Measurements from ENCODE around the gene MOGAT3.

The MOGAT3 gene

GRCh38 chr7:101169838-101170551 is 30.8 kb downstream of the MOGAT3 start:
- H3K4me3 ChIP-seq (ENCODE audit: low read depth in 1 of 2, low read length in 1 of 2), result no peak overlapping the region
- peaks cover 5 to 22% of the 10 kb centered on the region in 2 experiments for H3K4me1 ChIP-seq (ENCODE audit: control insufficient read depth in 1 of 2, insufficient read depth in 1 of 2, low read depth in 1 of 2, low read length in 1 of 2)
- no peaks in the 10 kb centered on the region for H3K9me3 ChIP-seq

GRCh38 chr7:101169110-101169837 is 31.6 kb downstream of the MOGAT3 start:
- no peaks in the 10 kb centered on the region for H3K9me3 ChIP-seq
- no peak for TF ChIP-seq CTCF (IDR thresholded peaks at IDR 0.05)
- no peak overlapping the region for H3K27ac ChIP-seq
- peaks cover 5 to 22% of the 10 kb centered on the region in 2 experiments for H3K4me1 ChIP-seq (ENCODE audit: control insufficient read depth in 1 of 2, insufficient read depth in 1 of 2, low read depth in 1 of 2, low read length in 1 of 2)
- H3K4me3 ChIP-seq (ENCODE audit: low read depth in 1 of 2, low read length in 1 of 2), result no peak overlapping the region
- peaks cover 100% of the 10 kb centered on the region for H3K27me3 ChIP-seq
- H3K36me3 ChIP-seq, result no peaks in the 10 kb centered on the region

More at GRCh38 chr7:101169838-101170551, 30.8 kb downstream of the MOGAT3 start:
- TF ChIP-seq CTCF (IDR thresholded peaks at IDR 0.05), result peak; percentile 76
- Histone ChIP-seq H3K36me3 (no peaks in the 10 kb centered on the region), H3K27ac (no peak overlapping the region), H3K27me3 (peaks cover 100% of the 10 kb centered on the region)

DNA sequence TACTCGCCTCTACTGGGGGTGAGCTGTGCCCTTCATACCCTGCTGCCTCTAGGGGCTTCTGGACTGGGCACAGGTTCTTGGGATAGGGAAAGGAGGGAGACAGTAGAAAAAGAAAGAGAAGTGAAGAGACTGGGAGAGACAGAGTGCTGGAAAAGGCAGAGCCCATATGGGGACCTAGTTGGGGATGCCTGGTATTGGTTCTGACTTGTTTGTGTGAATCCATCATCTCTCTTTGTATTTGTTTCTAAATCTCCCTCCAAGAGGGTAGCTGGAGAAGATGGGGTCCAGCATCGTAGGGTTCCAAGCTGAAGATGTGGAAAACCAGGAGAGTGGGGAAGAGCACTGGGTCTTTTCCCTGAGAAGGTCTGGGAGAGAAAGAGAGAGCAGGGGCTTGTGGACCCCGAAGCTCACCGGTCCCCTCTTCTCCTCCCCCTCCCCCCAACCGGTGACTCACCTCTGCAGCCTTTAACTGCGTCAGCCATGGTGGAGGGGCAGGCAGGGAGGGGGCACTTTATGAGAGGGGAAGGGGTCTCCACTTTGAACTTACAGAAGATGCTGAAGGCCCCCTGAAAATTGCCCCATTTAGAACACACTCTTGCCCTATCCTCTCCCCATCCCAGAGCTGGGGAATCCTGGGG is 32.3 kb downstream of the MOGAT3 start:
- Histone ChIP-seq H3K9me3 (no peaks in the 10 kb centered on the region), H3K36me3 (no peaks in the 10 kb centered on the region), H3K4me3 (ENCODE audit: low read depth in 1 of 2, low read length in 1 of 2) (no peak overlapping the region), H3K27ac (no peak overlapping the region), H3K27me3 (peaks cover 100% of the 10 kb centered on the region), H3K4me1 (ENCODE audit: control insufficient read depth in 1 of 2, insufficient read depth in 1 of 2, low read depth in 1 of 2, low read length in 1 of 2) (peaks cover 5 to 26% of the 10 kb centered on the region in 2 experiments)
- no peak for TF ChIP-seq CTCF (IDR thresholded peaks at IDR 0.05)

DNA sequence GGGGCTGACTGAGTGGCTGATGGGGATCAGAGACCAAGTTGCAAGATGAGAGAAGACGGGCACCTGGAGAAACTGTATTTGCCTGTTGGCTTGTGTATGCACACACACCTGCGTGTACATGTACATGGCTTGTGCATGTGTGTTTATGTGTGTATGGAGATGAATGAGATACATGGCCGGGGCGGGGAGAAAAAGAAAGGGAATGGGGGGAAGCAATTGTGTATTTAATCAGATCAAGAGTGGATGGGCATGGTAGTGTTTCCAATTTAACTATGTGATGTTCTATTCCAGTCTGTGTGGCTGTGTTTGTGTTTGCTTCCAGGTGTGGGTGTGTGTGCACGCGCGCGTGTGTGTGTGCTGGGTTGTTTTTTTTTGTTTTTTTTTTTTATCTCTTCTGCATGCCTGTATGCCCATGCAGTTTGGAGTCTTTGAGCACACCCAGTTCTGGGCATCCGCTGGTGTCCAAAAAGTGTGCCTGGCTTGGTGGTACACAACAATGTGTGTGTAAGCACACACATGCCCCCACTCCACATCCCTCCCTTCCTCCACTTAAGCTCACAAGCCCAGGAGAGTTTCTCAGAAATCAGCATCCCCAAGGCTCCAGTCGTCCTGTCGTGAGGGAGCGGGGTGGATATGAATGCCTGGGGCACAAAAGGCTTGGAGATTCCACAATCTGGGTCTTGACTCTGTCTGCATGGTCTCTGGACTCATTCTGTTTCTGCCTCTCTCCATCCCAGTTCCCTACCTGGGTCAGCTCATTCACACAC is 33.0 kb downstream of the MOGAT3 start:
- no peak for TF ChIP-seq CTCF (IDR thresholded peaks at IDR 0.05)
- peaks cover 100% of the 10 kb centered on the region for H3K27me3 ChIP-seq
- H3K4me3 ChIP-seq (ENCODE audit: low read depth in 1 of 2, low read length in 1 of 2), result no peak overlapping the region
- H3K36me3 ChIP-seq, result no peaks in the 10 kb centered on the region
- peaks cover 5 to 28% of the 10 kb centered on the region in 2 experiments for H3K4me1 ChIP-seq (ENCODE audit: control insufficient read depth in 1 of 2, insufficient read depth in 1 of 2, low read depth in 1 of 2, low read length in 1 of 2)
- H3K9me3 ChIP-seq, result no peaks in the 10 kb centered on the region
- H3K27ac ChIP-seq, result no peak overlapping the region

GRCh38 chr7:101166909-101167644 is 33.8 kb downstream of the MOGAT3 start:
- no peaks in the 10 kb centered on the region for H3K36me3 ChIP-seq
- H3K4me3 ChIP-seq (ENCODE audit: low read depth in 1 of 2, low read length in 1 of 2), result no peak overlapping the region
- H3K9me3 ChIP-seq, result no peaks in the 10 kb centered on the region
- H3K27ac ChIP-seq, result no peak overlapping the region
- peaks cover 100% of the 10 kb centered on the region for H3K27me3 ChIP-seq
- no peak for TF ChIP-seq CTCF (IDR thresholded peaks at IDR 0.05)
- peaks cover 5 to 27% of the 10 kb centered on the region in 2 experiments for H3K4me1 ChIP-seq (ENCODE audit: control insufficient read depth in 1 of 2, insufficient read depth in 1 of 2, low read depth in 1 of 2, low read length in 1 of 2)
